ENCODE results near the gene KIF2C. TPM values are rescaled to one million over a fixed set of nuclear protein-coding genes. Genes with fewer than 3 reads are reported as not detected.

Gene KIF2C
- total and polyA plus RNA-seq, 10 donors, result 1.4 to 7.6 (median 4.5) TPM

GRCh38 chr1:44694863-44695478, 44.7 kb upstream of the KIF2C start:
- intact Hi-C loops (cut with DNase I; ENCODE audit: low total_unique reads), result no loop called here
- Histone ChIP-seq H3K9me3 (no peaks in the 10 kb centered on the region), H3K4me3 (no peak overlapping the region), H3K36me3 (no peaks in the 10 kb centered on the region), H3K27me3 (replicated peaks in 1 of 7) (no peaks in the 10 kb centered on the region), H3K4me1 (peaks cover 0 to 46% (median 31%) of the 10 kb centered on the region in 6 donors), H3K27ac (peak overlapping the region in 1 of 8 donors; percentile 42)
- TF ChIP-seq CTCF (IDR thresholded peaks at IDR 0.05 in 8 of 11, conservative IDR thresholded peaks at IDR 0.05 in 3 of 11), result no peak
- TF ChIP-seq POLR2A (IDR thresholded peaks at IDR 0.05), result no peak
- no peak for TF ChIP-seq POLR2AphosphoS5 (IDR thresholded peaks at IDR 0.05)
- 75 to 89% (median 79%) methylated on average over 7 of the region's 7 CpGs for WGBS, 5 donors
- DNase-seq, result peak; percentile 79

- no peaks in the 10 kb centered on the region for H3K27me3 ChIP-seq (replicated peaks in 1 of 7)
- peaks cover 0 to 46% (median 31%) of the 10 kb centered on the region in 6 donors for H3K4me1 ChIP-seq
- H3K27ac ChIP-seq, result no peak overlapping the region
- H3K9me3 ChIP-seq, result no peaks in the 10 kb centered on the region
- intact Hi-C loops (cut with DNase I; ENCODE audit: low total_unique reads), result no loop called here
- no peak overlapping the region for H3K4me3 ChIP-seq
- 92 to 99% (median 95%) methylated on average over 4 of the region's 4 CpGs for WGBS, 5 donors
- no peaks in the 10 kb centered on the region for H3K36me3 ChIP-seq
- TF ChIP-seq POLR2AphosphoS5 (IDR thresholded peaks at IDR 0.05) (no peak), POLR2A (IDR thresholded peaks at IDR 0.05) (no peak), CTCF (IDR thresholded peaks at IDR 0.05 in 8 of 11, conservative IDR thresholded peaks at IDR 0.05 in 3 of 11) (no peak)
- no peak for DNase-seq
Measured at GRCh38 chr1:44695671-44696070, 44.0 kb upstream of the KIF2C start.

- peak; percentile 9 for DNase-seq
- WGBS, 5 donors, result 84 to 91% (median 90%) methylated on average over 3 of the region's 3 CpGs
Measured at GRCh38 chr1:44696101-44696500, 43.5 kb upstream of the KIF2C start.

More at GRCh38 chr1:44696101-44696500, 43.5 kb upstream of the KIF2C start:
- Histone ChIP-seq H3K27ac (peak overlapping the region in 1 of 8 donors; percentile 79), H3K36me3 (no peaks in the 10 kb centered on the region), H3K27me3 (replicated peaks in 1 of 7) (no peaks in the 10 kb centered on the region), H3K4me3 (no peak overlapping the region), H3K4me1 (peaks cover 0 to 46% (median 31%) of the 10 kb centered on the region in 6 donors), H3K9me3 (no peaks in the 10 kb centered on the region)
- TF ChIP-seq POLR2A (IDR thresholded peaks at IDR 0.05) (no peak), CTCF (IDR thresholded peaks at IDR 0.05 in 8 of 11, conservative IDR thresholded peaks at IDR 0.05 in 3 of 11) (no peak), POLR2AphosphoS5 (IDR thresholded peaks at IDR 0.05) (no peak)
- intact Hi-C loops (cut with DNase I; ENCODE audit: low total_unique reads), result no loop called here

Data from spleen (tissue), 11 donors.